HuH-7.5 (cell line): ENCODE measurements around the gene LPP.
A peak's percentile ranks its signal among the peaks of the same experiment; 100 is the strongest.

Source experiments
- DNase-seq: peaks from one replicate; pipeline ENCODE4 v3.0.0; 2011; ENCODE audit warnings: low spot score

LPP gene

DNA sequence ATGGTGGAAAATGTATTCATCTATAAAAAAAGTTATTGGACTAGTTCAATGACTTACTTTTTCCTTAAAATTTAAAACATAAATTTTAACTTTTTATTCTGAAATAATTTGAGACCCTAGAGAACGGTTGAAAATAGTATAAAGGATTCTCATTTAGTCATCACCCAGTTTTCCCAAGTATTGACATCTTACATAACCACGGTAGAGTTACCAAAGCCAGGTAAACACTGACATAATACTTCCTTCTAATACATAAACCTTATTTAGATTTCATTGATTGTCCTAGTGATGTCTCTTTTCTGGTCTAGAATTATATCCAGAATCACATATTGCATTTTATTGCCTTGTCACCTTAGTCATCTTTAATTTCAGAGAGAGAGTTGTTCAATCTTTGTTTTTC, 319.1 kb downstream of the LPP start:
- no peak for DNase-seq

GRCh38 chr3:188473591-188474288, 319.8 kb downstream of the LPP start:
- peak; percentile 16 for DNase-seq

DNA sequence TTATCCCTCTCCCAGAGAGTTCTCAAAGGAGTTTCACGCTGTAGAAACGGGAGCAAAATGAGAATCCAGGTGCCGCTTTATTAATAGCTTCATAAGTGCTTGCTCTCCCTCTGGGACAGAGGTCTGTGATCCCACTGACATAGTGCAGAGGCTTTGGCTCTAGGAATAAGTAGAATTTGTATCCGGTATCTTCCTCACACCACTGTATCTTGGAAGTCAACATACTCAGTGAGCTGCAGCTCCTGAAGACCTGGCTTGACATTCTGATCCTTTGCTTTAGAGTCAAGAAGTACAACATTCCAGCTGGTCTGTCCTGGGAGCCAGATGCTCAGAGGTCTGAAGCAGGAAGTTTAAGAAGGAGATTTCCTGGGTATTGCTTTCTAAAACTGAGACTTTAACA, 323.0 kb downstream of the LPP start:
- no peak for DNase-seq

- DNase-seq = no peak
These were observed 326.1 kb downstream of the LPP start for GRCh38 chr3:188480011-188480410.

GRCh38 chr3:188482929-188483328, 329.0 kb downstream of the LPP start:
- no peak for DNase-seq

DNA sequence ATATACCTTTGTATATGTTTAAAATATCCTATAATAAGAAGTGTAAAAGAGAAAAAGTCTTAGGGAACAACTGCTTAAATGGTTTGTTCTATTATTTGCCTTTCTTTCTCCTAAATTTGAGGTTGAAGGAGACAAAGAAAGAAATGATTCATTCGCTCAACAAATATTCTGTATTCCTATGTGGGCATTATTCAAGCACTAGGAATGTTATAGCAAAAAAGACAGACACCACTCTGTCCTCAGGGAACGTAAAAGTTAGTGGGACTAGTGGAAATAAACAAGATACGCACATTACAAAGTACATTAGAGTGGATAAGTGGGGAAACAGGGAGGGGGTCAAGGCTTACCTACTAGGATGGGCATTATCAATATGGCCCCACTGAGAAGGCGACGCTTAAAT, 332.2 kb downstream of the LPP start:
- no peak for DNase-seq

DNA sequence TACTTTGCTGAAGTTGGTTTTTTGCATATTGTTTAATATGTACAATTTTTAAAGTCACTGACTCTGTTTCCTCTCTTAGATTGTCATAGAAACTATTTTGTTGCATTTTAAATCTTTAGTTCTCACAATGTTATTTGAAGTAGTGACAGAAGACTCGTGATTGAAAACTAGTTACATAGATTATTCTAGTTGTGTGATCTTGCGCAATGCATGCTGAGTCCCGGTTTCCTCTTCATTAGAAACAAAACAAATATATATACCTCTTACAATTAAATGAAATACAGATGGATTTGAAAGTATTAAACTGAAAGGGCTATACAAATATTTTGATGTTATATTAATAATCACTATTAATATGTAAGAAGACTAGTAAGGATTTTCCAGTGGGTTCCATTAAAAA, 333.0 kb downstream of the LPP start:
- no peak for DNase-seq

DNA sequence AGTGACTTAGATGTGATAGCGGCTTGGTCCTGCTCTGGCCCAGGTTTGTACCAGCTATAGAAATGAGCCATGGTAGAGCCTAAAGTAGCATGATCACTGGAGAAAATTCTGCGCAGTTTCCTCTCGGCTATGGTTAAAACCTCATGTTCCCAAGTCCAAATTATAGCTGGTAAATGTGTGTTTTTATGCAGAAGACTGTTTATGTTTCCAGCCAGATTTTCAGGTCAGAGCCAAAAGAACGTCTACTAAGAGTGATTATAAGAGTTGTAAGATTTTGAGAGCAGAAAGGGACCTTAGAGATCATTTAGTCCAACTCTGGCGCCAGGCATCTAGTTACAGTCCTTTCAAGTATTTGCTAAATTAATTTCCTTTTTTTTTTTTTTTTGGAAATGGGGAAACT, 333.7 kb downstream of the LPP start:
- DNase-seq = no peak

DNA sequence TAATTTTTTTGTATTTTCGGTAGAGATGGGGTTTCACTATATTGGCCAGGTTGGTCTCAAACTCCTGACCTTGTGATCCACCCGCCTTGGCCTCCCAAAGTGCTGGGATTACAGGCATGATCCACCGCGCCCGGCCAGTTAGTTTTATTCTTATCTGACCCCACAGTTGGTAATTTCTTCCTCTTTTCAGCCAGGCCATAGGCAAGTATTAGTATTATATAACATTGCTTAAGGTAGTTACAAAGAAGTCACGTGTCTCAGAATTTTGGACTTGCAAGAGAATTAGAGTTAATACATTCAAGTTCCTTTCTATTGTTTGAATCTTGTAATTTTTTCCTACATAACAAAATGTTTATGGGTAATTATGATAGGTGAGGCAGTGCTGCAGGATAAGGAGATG, 334.8 kb downstream of the LPP start:
- no peak for DNase-seq

DNA sequence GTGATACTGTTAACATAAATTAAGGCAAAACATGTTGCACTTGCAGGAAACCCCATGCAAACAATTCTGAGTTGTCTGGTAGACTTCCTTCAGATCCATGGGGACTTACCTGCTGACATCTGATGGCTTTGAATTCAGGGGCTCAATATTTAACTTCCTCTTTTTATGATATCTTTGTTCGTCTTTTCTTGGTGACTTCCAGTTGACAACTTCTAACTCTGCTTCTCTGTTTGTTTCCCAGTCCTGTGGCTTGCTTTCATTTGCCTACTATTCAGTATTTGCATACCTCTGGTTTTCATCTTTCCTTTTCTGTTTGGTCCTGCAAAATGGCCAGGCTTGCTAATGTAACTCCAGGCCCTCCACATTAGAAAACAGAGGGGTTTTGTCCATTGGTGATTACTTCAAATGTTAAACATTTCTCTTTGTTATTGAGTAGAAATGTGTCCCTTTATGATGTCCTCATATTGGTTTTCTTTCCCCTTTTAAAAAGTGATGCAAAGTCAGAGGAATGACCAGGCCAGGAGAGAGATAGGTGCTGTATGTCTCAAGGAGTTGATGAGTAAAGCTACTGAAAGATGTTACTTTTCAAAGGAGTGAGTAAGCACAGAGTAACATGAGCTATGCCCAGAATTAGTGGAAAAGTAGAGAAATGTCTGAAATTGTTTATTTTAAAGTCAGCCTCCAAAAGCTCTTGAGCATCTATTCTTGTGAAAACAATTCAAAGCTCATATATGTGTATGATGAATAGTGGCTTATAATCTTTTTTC, 335.9 kb downstream of the LPP start:
- no peak for DNase-seq

DNA sequence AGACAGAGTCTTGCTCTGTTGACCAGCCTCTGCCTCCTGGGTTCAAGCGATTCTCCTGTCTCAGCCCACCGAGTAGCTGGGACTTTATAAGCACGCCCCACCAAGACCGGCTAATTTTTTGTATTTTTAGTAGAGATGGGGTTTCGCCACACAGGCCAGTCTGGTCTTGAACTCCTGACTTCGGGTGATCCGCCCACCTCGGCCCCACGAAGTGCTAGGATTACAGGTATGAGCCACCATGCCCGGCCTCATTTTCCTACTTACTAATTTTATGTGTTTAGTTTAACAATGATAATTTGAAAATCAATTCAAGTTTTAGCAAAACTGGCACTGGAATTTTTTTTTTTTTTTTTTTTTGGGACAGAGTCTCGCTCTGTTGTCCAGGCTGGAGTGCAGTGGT, 336.5 kb downstream of the LPP start:
- no peak for DNase-seq

- no peak for DNase-seq
These were observed 337.3 kb downstream of the LPP start for GRCh38 chr3:188491276-188491687.

GRCh38 chr3:188496390-188496789, 342.4 kb downstream of the LPP start:
- DNase-seq = no peak

- DNase-seq = no peak
These were observed 343.1 kb downstream of the LPP start for GRCh38 chr3:188497021-188497420.

DNA sequence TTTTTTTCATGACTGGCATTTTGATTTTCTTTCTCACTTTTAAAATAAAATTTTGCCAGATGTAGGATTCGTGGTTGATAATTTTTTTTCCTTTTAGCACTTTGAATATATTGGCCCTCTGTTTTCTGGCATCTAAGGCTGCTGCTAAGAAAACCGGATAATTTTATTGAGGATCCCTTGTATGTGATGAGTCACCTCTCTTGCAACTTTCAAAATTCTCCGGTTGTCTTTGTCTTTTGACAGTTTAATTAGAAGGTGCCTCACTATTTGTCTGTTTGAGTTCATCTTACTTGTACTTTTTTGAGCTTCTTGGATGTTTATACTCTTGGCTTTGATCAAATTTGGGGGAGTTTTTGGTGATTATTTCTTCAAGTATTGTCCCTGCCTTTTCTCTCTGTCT, 349.7 kb downstream of the LPP start:
- DNase-seq = no peak

GRCh38 chr3:188505151-188505550, 351.2 kb downstream of the LPP start:
- no peak for DNase-seq

GRCh38 chr3:188505911-188506310, 352.0 kb downstream of the LPP start:
- DNase-seq = no peak

DNA sequence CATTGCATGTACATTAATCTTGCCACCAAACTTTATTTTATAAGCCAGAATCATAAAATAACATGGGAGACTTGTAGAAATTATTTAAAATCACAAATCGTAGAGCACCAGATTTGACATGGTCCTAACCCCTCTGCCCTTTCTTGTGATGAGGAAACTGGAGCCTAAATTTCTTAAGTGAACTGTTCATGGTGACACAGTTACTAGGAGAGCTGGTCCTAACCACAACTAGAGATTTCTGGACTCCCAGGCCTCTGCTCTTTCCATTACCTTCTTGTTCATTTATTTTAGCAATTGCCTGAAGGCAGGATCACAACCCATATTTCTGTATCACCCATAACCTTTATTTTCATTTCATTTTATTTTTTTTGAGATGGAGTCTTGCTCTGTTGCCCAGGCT, 352.5 kb downstream of the LPP start:
- no peak for DNase-seq

DNA sequence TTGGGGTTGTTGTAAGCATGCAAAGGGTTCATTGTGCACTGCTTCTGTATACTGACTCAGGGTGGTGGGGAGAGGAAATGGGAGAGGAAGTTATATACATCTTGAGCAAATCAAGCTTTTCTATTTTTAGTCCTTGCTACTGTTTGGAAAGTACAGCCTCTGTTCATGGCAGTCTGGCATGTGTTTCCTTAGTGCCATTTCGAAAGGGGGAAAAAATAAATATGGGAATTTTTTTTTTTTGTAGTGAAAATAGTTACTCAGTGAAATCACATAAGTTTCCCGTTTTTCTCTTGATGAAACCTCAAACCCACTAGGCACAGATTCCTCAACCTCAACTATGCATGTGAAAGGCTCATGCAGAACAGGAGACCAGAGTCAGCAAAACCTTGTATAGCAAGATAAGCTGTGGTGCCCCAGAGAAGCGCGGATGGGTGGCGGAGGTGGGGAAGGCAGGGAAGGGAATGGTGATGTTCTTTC, 353.3 kb downstream of the LPP start:
- no peak for DNase-seq

DNA sequence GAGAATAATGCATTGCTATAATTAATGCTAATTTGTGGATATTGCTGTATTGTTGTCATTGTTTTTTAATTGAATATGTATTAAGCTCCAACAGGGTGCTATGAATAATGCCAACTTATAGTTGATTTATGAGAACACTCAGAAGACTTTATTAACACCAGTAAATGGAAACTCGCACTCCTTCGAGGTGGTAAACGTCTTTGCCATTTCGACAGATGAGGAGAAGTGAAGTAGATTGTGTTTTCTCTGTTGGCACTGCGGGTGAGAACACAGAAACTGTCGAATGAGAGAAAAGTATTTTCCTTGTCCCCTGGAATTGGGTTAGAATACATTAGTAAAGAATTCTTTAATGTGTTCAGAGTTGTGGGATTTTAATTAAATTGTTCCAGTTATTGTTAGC, 354.5 kb downstream of the LPP start:
- DNase-seq = no peak

DNA sequence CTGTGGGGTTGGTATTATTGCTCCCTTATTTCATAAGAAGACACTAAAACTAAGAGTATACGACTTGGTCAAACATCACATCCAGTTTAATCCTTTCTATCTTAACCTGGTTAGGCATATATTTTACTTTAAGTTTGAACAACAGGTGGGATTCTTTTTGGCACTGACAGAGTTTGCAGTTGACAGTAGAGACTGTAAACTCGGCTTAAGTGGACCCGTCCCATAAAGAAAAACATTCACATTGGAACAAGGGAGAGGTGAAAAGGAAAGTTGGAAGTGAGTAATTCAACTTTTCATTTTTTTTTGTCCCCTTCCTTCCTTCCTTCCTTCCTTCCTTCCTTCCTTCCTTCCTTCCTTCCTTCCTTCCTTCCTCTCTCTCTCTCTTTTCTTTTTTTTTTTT, 355.4 kb downstream of the LPP start:
- DNase-seq = no peak

DNA sequence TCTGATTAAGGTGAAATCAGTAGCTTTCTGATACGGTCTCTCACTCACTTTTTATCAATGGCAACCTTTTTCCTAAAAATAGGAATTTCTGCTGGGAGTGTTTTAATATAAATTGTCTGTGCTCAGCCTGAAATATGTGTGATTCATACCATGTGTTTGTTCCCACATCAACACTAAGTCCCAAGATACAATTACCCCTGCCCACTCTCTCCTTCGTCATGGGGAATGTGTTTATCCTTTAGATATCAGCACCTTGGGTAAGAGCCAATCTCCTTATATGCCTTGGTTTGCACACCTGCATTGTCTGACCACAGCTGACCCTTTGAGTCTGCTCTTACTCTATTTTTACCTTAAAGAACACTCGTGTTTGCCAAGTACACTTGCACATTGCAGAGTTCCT, 356.4 kb downstream of the LPP start:
- no peak for DNase-seq

GRCh38 chr3:188513662-188514328, 359.8 kb downstream of the LPP start:
- no peak for DNase-seq
